Vagina (tissue), 2 donors: Measurements from ENCODE around the gene MARCHF9. TPM values are rescaled to one million over a fixed set of nuclear protein-coding genes. Genes with fewer than 3 reads are reported as not detected.

Experiments
- DNase-seq, 2 donors: peaks; one replicate each; pipeline ENCODE4 v3.0.0-alpha.2; 2017; ENCODE audit errors: extremely low spot score in 2 of 2
- H3K27ac ChIP-seq: fragments of 200-600 bp; sonication (generic); one replicate; pipeline ENCODE4 v1.5.1; 2019
- H3K27me3 ChIP-seq: fragments of 200-600 bp; sonication (generic); one replicate; pipeline ENCODE4 v1.5.1; 2019
- H3K36me3 ChIP-seq, 2 donors: fragments of 200-600 bp; sonication (generic); one replicate each; pipeline ENCODE4 v1.5.1; 2017 to 2019
- H3K4me1 ChIP-seq: fragments of 200-600 bp; sonication (generic); one replicate; pipeline ENCODE4 v1.5.1; 2019
- H3K4me3 ChIP-seq, 2 donors: fragments of 200-600 bp; sonication (generic); 1 replicate in 1 of 2; 2 replicates in 1 of 2; pipeline ENCODE4 v1.5.1; 2016 to 2019
- H3K9me3 ChIP-seq: fragments of 200-600 bp; sonication (generic); one replicate; pipeline ENCODE4 v1.5.1; 2019
- POLR2A ChIP-seq, 2 donors: fragments of 450-650 bp; IDR thresholded peaks; one replicate each; pipeline ENCODE4 v1.6.1; 2017; ENCODE audit warnings: antibody characterized with exemption in 2 of 2, mild to moderate bottlenecking in 2 of 2, moderate library complexity in 2 of 2
- POLR2AphosphoS5 ChIP-seq, 2 donors: sonication (generic); formaldehyde crosslinking; IDR thresholded peaks; one replicate each; pipeline ENCODE4 v1.9.0; 2017; ENCODE audit warnings: antibody characterized with exemption in 2 of 2, mild to moderate bottlenecking in 2 of 2, low read depth in 1 of 2; ENCODE audit not compliant: insufficient read depth in 1 of 2
- intact Hi-C: fragments of 100-400 bp; cut with DNase I; formaldehyde crosslinking; loops from one replicate; pipeline ENCODE4 v1.15.1; 2023
- total RNA-seq: library from RNA; depleted of rRNA; stranded (reverse); fragments of >200 nt; gene quantifications from one replicate; pipeline ENCODE4 v1.2.3, GENCODE V29; 2016
- TF ChIP-seq, protein P1 (sequence below), 3 experiments: fragments of 450-650 bp in 2 of 3; fragments of 200-600 bp in 1 of 3; sonication (generic) in 1 of 3; IDR thresholded peaks; one replicate each; pipeline ENCODE4 v1.5.1; 2017 to 2019; ENCODE audit warnings: antibody characterized with exemption in 3 of 3, mild to moderate bottlenecking in 2 of 3, moderate library complexity in 2 of 3

MARCHF9 gene, protein sequence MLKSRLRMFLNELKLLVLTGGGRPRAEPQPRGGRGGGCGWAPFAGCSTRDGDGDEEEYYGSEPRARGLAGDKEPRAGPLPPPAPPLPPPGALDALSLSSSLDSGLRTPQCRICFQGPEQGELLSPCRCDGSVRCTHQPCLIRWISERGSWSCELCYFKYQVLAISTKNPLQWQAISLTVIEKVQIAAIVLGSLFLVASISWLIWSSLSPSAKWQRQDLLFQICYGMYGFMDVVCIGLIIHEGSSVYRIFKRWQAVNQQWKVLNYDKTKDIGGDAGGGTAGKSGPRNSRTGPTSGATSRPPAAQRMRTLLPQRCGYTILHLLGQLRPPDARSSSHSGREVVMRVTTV
- 8.3 TPM for total RNA-seq

DNA sequence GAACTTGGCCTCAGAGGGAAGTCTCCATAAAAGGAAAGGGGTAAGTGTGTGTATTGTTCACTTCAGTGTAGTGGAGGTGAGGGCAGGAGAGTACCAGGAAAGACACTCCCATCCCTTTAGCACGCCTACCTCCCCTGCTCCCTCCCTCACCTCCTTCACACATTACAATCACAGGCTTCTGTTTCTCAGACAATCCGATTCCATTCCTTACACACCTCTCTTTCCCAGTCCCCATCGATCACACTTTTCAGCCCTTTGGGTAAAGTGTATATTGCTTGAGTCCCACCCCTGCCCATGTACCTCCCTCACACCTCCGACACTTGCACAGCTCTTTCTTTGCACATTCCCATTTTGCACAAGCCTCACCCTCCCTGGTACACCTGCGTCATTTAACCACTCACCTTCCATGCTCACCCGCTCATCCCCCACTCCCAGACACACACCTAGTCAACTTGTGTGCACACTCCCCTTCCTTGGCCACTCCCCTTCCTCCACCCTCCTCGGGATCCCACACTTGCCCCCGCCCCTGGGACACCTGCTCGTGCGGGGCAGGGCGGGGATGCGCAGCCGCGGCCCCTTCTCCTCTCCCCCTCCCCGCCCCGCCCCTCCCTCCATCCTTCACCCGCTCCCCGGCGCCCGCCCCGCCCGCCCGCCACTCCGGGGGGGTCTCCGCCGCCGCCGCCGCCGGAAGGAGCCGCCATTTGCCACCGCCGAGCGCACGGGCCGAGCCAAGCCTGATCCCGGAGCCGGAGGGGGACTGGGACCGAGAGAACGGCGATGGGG is at the start of gene MARCHF9:
TSS of gene MARCHF9 (plus strand) at position 693 of the 783 bp plus-strand sequence. CDS start 426 bp downstream, outside the sequence.
- no peak for DNase-seq

DNA sequence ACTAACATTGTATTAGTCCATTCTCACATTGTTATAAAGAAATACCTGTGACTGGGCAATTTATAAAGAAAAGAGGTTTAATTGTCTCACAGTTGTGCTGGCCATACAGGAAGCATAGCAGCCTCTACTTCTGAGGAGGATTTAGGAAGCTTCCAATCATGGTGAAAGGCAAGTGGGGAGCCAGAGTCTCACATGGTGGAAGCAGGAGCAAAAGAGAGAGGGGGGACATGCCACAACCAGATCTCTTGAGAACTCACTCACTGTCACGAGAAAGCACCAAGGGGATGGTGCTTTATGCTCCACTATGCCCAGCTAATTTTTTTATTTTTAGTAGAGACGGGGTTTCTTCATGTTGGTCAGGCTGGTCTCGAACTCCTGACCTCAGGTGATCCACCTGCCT is 47.7 kb upstream of the MARCHF9 start:
- Histone ChIP-seq H3K4me1 (no peaks in the 10 kb centered on the region), H3K9me3 (no peaks in the 10 kb centered on the region), H3K4me3 (no peak overlapping the region), H3K27me3 (no peaks in the 10 kb centered on the region), H3K27ac (no peak overlapping the region), H3K36me3 (peaks cover 0 to 29% of the 10 kb centered on the region in 2 donors)
- DNase-seq, result no peak
- TF ChIP-seq POLR2AphosphoS5 (IDR thresholded peaks at IDR 0.05; ENCODE audit: insufficient read depth in 1 of 2, low read depth in 1 of 2) (no peak), POLR2A (IDR thresholded peaks at IDR 0.05) (no peak)
- TF ChIP-seq, protein P1, sequence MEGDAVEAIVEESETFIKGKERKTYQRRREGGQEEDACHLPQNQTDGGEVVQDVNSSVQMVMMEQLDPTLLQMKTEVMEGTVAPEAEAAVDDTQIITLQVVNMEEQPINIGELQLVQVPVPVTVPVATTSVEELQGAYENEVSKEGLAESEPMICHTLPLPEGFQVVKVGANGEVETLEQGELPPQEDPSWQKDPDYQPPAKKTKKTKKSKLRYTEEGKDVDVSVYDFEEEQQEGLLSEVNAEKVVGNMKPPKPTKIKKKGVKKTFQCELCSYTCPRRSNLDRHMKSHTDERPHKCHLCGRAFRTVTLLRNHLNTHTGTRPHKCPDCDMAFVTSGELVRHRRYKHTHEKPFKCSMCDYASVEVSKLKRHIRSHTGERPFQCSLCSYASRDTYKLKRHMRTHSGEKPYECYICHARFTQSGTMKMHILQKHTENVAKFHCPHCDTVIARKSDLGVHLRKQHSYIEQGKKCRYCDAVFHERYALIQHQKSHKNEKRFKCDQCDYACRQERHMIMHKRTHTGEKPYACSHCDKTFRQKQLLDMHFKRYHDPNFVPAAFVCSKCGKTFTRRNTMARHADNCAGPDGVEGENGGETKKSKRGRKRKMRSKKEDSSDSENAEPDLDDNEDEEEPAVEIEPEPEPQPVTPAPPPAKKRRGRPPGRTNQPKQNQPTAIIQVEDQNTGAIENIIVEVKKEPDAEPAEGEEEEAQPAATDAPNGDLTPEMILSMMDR (IDR thresholded peaks at IDR 0.05), result no peak
- intact Hi-C loops, result no loop called here

More for the DNA sequence above, at the start of gene MARCHF9:
- H3K9me3 ChIP-seq, result no peaks in the 10 kb centered on the region
- H3K4me1 ChIP-seq, result peaks cover 44% of the 10 kb centered on the region
- no peaks in the 10 kb centered on the region for H3K27me3 ChIP-seq
- H3K27ac ChIP-seq, result peak within 1 kb of the TSS; percentile 53
- H3K4me3 ChIP-seq, result peak within 1 kb of the TSS; percentile 75 to 78
- peaks cover 0 to under 1% of the 10 kb centered on the region in 2 donors for H3K36me3 ChIP-seq
- intact Hi-C loops, result no loop called here
- TF ChIP-seq POLR2AphosphoS5 (IDR thresholded peaks at IDR 0.05; ENCODE audit: insufficient read depth in 1 of 2, low read depth in 1 of 2) (no peak), POLR2A (IDR thresholded peaks at IDR 0.05) (no peak)
- TF ChIP-seq, protein P1 (IDR thresholded peaks at IDR 0.05), result no peak

DNA sequence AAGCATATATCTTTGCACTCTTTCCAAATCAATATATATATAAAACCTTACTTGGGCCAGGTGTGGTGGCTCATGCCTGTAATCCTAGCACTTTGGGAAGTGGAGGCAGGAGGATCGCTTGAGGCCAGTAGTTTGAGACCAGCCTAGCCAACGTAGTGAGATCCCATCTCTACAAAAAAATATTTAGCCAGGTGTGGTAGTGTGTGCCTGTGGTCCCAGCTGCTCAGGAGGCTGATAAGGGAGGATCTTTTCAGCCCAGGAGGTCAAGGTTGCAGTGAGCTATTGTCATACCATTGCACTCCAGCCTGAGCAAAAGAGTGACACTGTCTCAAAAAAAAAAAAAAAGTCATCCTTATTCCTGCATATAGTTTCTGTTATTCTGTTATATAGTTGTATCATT is 46.6 kb upstream of the MARCHF9 start:
- DNase-seq, result no peak
- intact Hi-C loops, result no loop called here

DNA sequence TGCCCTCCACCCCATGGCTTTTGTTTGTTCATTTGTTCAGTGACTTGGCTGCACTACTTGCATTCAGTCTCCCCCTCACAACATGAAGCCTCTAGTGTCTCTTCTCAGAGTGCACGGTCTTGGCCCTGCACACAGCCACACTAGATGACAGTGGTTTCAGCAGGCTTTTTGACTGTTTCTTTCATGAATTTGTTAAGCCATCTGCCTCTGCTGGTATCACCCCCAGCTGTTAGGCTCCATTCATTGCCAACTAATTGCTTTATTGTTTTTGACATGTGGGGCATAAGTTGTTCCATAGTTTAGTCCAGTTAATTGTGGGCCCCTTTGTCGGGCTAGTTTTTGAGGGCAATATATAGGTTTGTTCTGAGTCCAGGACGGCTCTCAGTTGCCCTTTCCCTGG is 42.2 kb upstream of the MARCHF9 start:
- H3K36me3 ChIP-seq, result peaks cover 0 to 27% of the 10 kb centered on the region in 2 donors
- H3K9me3 ChIP-seq, result no peaks in the 10 kb centered on the region
- H3K4me1 ChIP-seq, result no peaks in the 10 kb centered on the region
- DNase-seq, result peak in 1 of 2 donors; percentile 8
- intact Hi-C loops, result no loop called here
- TF ChIP-seq POLR2A (IDR thresholded peaks at IDR 0.05), result no peak
- TF ChIP-seq, protein P1 (IDR thresholded peaks at IDR 0.05), result no peak
- no peak for TF ChIP-seq POLR2AphosphoS5 (IDR thresholded peaks at IDR 0.05; ENCODE audit: insufficient read depth in 1 of 2, low read depth in 1 of 2)
- H3K4me3 ChIP-seq, result no peak overlapping the region
- H3K27me3 ChIP-seq, result no peaks in the 10 kb centered on the region
- no peak overlapping the region for H3K27ac ChIP-seq

More for the DNA sequence above, 46.6 kb upstream of the MARCHF9 start:
- Histone ChIP-seq H3K27me3 (no peaks in the 10 kb centered on the region), H3K36me3 (peaks cover 0 to 23% of the 10 kb centered on the region in 2 donors), H3K4me1 (no peaks in the 10 kb centered on the region), H3K4me3 (no peak overlapping the region), H3K27ac (no peak overlapping the region), H3K9me3 (no peaks in the 10 kb centered on the region)
- TF ChIP-seq POLR2AphosphoS5 (IDR thresholded peaks at IDR 0.05; ENCODE audit: insufficient read depth in 1 of 2, low read depth in 1 of 2), result no peak
- TF ChIP-seq POLR2A (IDR thresholded peaks at IDR 0.05), result no peak
- TF ChIP-seq, protein P1 (IDR thresholded peaks at IDR 0.05), result no peak
